ENCODE measurements around the gene CFAP47.

GRCh38 chrX:35886135-35886534 is 33.4 kb upstream of the CFAP47 start:
- TF ChIP-seq POLR2AphosphoS5 (IDR thresholded peaks at IDR 0.05) (no peak), CTCF (IDR thresholded peaks at IDR 0.05) (no peak), POLR2A (IDR thresholded peaks at IDR 0.05) (no peak)

All from breast epithelium (tissue), 3 donors.